Glutamatergic neuron (in vitro differentiated cells): Measurements from ENCODE around the gene RNASEH2B. TPM values are rescaled to one million over a fixed set of nuclear protein-coding genes. Genes with fewer than 3 reads are reported as not detected.

Source experiments
- DNase-seq: peaks from one replicate; pipeline ENCODE4 v3.0.0; 2022
- H3K27ac Mint-ChIP-seq: one replicate; pipeline ENCODE4 v1.8.0; 2020; ENCODE audit warnings: mild to moderate bottlenecking, mixed read lengths, inconsistent platforms; ENCODE audit not compliant: unreplicated experiment
- H3K27me3 Mint-ChIP-seq: one replicate; pipeline ENCODE4 v1.8.0; 2020; ENCODE audit warnings: mild to moderate bottlenecking, moderate library complexity, mixed read lengths, inconsistent platforms; ENCODE audit not compliant: unreplicated experiment
- H3K36me3 Mint-ChIP-seq: one replicate; pipeline ENCODE4 v1.8.0; 2020; ENCODE audit warnings: mild to moderate bottlenecking, mixed read lengths, inconsistent platforms; ENCODE audit not compliant: unreplicated experiment
- H3K4me1 Mint-ChIP-seq: one replicate; pipeline ENCODE4 v1.8.0; 2020; ENCODE audit warnings: mild to moderate bottlenecking, low read depth, mixed read lengths, inconsistent platforms; ENCODE audit not compliant: unreplicated experiment
- H3K4me3 Mint-ChIP-seq: one replicate; pipeline ENCODE4 v1.8.0; 2020; ENCODE audit warnings: mild to moderate bottlenecking, mixed read lengths, inconsistent platforms; ENCODE audit not compliant: unreplicated experiment
- H3K9me3 Mint-ChIP-seq: one replicate; pipeline ENCODE4 v1.8.0; 2020; ENCODE audit warnings: mild to moderate bottlenecking, moderate library complexity, mixed read lengths, inconsistent platforms; ENCODE audit not compliant: unreplicated experiment
- CTCF ChIP-seq: fragments of 200-600 bp; sonication (generic); IDR thresholded peaks from one replicate; pipeline ENCODE4 v1.5.0; 2021; ENCODE audit not compliant: partially characterized antibody, unreplicated experiment
- total RNA-seq: library from RNA; stranded (reverse); fragmentation: NEBNext Ultra II Directional; extraction: Animal tissue kit (Norgen Biotek cat#: 25700); gene quantifications from one replicate; pipeline ENCODE4 v1.2.1, GENCODE V29; 2021; ENCODE audit not compliant: unreplicated experiment

The RNASEH2B gene
- total RNA-seq, 1 donor from 2014 or later, result 10.4 TPM

- H3K4me3 Mint-ChIP-seq, result no peak overlapping the region
- TF ChIP-seq CTCF, result no peak
- H3K27me3 Mint-ChIP-seq, result no peaks in the 10 kb centered on the region
- no peak for DNase-seq
- H3K9me3 Mint-ChIP-seq, result no peaks in the 10 kb centered on the region
- no peak overlapping the region for H3K27ac Mint-ChIP-seq
- H3K4me1 Mint-ChIP-seq, result no peaks in the 10 kb centered on the region
- H3K36me3 Mint-ChIP-seq, result no peaks in the 10 kb centered on the region
Measured at GRCh38 chr13:50950849-50951248, 41.3 kb downstream of the RNASEH2B start.

- Mint-ChIP-seq H3K9me3 (no peaks in the 10 kb centered on the region), H3K27me3 (no peaks in the 10 kb centered on the region), H3K27ac (no peak overlapping the region), H3K4me3 (no peak overlapping the region), H3K36me3 (no peaks in the 10 kb centered on the region), H3K4me1 (no peaks in the 10 kb centered on the region)
- TF ChIP-seq CTCF, result no peak
- no peak for DNase-seq
Measured at GRCh38 chr13:50951366-50951765, 41.8 kb downstream of the RNASEH2B start.

- Mint-ChIP-seq H3K4me3 (no peak overlapping the region), H3K27me3 (no peaks in the 10 kb centered on the region), H3K4me1 (no peaks in the 10 kb centered on the region), H3K9me3 (no peaks in the 10 kb centered on the region), H3K27ac (no peak overlapping the region), H3K36me3 (no peaks in the 10 kb centered on the region)
- no peak for TF ChIP-seq CTCF
- DNase-seq, result no peak
Measured at GRCh38 chr13:50955241-50955640, 45.6 kb downstream of the RNASEH2B start.

- Mint-ChIP-seq H3K9me3 (no peaks in the 10 kb centered on the region), H3K27me3 (no peaks in the 10 kb centered on the region), H3K36me3 (no peaks in the 10 kb centered on the region), H3K4me3 (no peak overlapping the region), H3K27ac (no peak overlapping the region), H3K4me1 (no peaks in the 10 kb centered on the region)
- no peak for DNase-seq
- no peak for TF ChIP-seq CTCF
Measured at GRCh38 chr13:50955798-50956197, 46.2 kb downstream of the RNASEH2B start.

GRCh38 chr13:50957620-50958019 lies 48.0 kb downstream of the RNASEH2B start:
- Mint-ChIP-seq H3K4me3 (no peak overlapping the region), H3K27ac (no peak overlapping the region), H3K9me3 (no peaks in the 10 kb centered on the region), H3K36me3 (no peaks in the 10 kb centered on the region), H3K27me3 (no peaks in the 10 kb centered on the region), H3K4me1 (no peaks in the 10 kb centered on the region)
- no peak for DNase-seq
- TF ChIP-seq CTCF, result no peak
